Measurements from ENCODE around the gene TAF4.

The TAF4 gene

GRCh38 chr20:61968932-61969331 is 96.7 kb downstream of the TAF4 start:
- no peak for FAIRE-seq
- no peak for DNase-seq (ENCODE audit: insufficient read length)
- TF ChIP-seq POLR2A (IDR thresholded peaks at IDR 0.05; ENCODE audit: low read depth, low read length) (no peak), POLR2AphosphoS5 (IDR thresholded peaks at IDR 0.05; ENCODE audit: low read depth, low read length) (no peak), TAF1 (IDR thresholded peaks at IDR 0.05; ENCODE audit: borderline replicate concordance, low read depth, low read length) (no peak)

GRCh38 chr20:61968036-61968810 is 97.5 kb downstream of the TAF4 start:
- TF ChIP-seq TAF1 (IDR thresholded peaks at IDR 0.05; ENCODE audit: borderline replicate concordance, low read depth, low read length) (no peak), POLR2A (IDR thresholded peaks at IDR 0.05; ENCODE audit: low read depth, low read length) (no peak), POLR2AphosphoS5 (IDR thresholded peaks at IDR 0.05; ENCODE audit: low read depth, low read length) (no peak)
- FAIRE-seq (no peak), DNase-seq (ENCODE audit: insufficient read length) (no peak)

- DNase-seq (ENCODE audit: insufficient read length) (no peak), FAIRE-seq (no peak)
- TF ChIP-seq POLR2AphosphoS5 (IDR thresholded peaks at IDR 0.05; ENCODE audit: low read depth, low read length) (no peak), POLR2A (IDR thresholded peaks at IDR 0.05; ENCODE audit: low read depth, low read length) (no peak), TAF1 (IDR thresholded peaks at IDR 0.05; ENCODE audit: borderline replicate concordance, low read depth, low read length) (no peak)
These were observed 98.4 kb downstream of the TAF4 start for GRCh38 chr20:61967300-61967699.

- no peak for FAIRE-seq
- no peak for TF ChIP-seq POLR2AphosphoS5 (IDR thresholded peaks at IDR 0.05; ENCODE audit: low read depth, low read length)
- no peak for TF ChIP-seq TAF1 (IDR thresholded peaks at IDR 0.05; ENCODE audit: borderline replicate concordance, low read depth, low read length)
- TF ChIP-seq POLR2A (IDR thresholded peaks at IDR 0.05; ENCODE audit: low read depth, low read length), result no peak
- no peak for DNase-seq (ENCODE audit: insufficient read length)
These were observed 99.0 kb downstream of the TAF4 start for GRCh38 chr20:61966492-61967244.

- no peak for DNase-seq (ENCODE audit: insufficient read length)
- TF ChIP-seq POLR2AphosphoS5 (IDR thresholded peaks at IDR 0.05; ENCODE audit: low read depth, low read length), result no peak
- TF ChIP-seq POLR2A (IDR thresholded peaks at IDR 0.05; ENCODE audit: low read depth, low read length), result no peak
- no peak for TF ChIP-seq TAF1 (IDR thresholded peaks at IDR 0.05; ENCODE audit: borderline replicate concordance, low read depth, low read length)
- FAIRE-seq, result no peak
These were observed 99.8 kb downstream of the TAF4 start for GRCh38 chr20:61965606-61966491.

GRCh38 chr20:61964675-61965605 is 100.7 kb downstream of the TAF4 start:
- no peak for FAIRE-seq
- TF ChIP-seq TAF1 (IDR thresholded peaks at IDR 0.05; ENCODE audit: borderline replicate concordance, low read depth, low read length), result no peak
- no peak for DNase-seq (ENCODE audit: insufficient read length)

- DNase-seq (ENCODE audit: insufficient read length) (no peak), FAIRE-seq (no peak)
- no peak for TF ChIP-seq TAF1 (IDR thresholded peaks at IDR 0.05; ENCODE audit: borderline replicate concordance, low read depth, low read length)
- no peak for TF ChIP-seq POLR2AphosphoS5 (IDR thresholded peaks at IDR 0.05; ENCODE audit: low read depth, low read length)
- no peak for TF ChIP-seq POLR2A (IDR thresholded peaks at IDR 0.05; ENCODE audit: low read depth, low read length)
These were observed 101.6 kb downstream of the TAF4 start for GRCh38 chr20:61963885-61964674.

- FAIRE-seq (no peak), DNase-seq (ENCODE audit: insufficient read length) (no peak)
- TF ChIP-seq TAF1 (IDR thresholded peaks at IDR 0.05; ENCODE audit: borderline replicate concordance, low read depth, low read length) (no peak), POLR2A (IDR thresholded peaks at IDR 0.05; ENCODE audit: low read depth, low read length) (no peak), POLR2AphosphoS5 (IDR thresholded peaks at IDR 0.05; ENCODE audit: low read depth, low read length) (no peak)
These were observed 102.5 kb downstream of the TAF4 start for GRCh38 chr20:61963149-61963548.

- no peak for FAIRE-seq
- TF ChIP-seq POLR2AphosphoS5 (IDR thresholded peaks at IDR 0.05; ENCODE audit: low read depth, low read length) (no peak), POLR2A (IDR thresholded peaks at IDR 0.05; ENCODE audit: low read depth, low read length) (no peak), TAF1 (IDR thresholded peaks at IDR 0.05; ENCODE audit: borderline replicate concordance, low read depth, low read length) (no peak)
These were observed 104.8 kb downstream of the TAF4 start for GRCh38 chr20:61960836-61961235.

More at GRCh38 chr20:61960836-61961235, 104.8 kb downstream of the TAF4 start:
- DNase-seq (ENCODE audit: insufficient read length), result no peak

All from GM12892 (cell line).